HG03108 (cell line): ENCODE measurements around the gene COL23A1.

ENCODE experiments used
- ATAC-seq: cut with Tn5 transposase; IDR thresholded peaks from one replicate; pipeline ENCODE4 v1.9.1; 2021; ENCODE audit warnings: moderate library complexity; ENCODE audit not compliant: unreplicated experiment

COL23A1 gene

DNA sequence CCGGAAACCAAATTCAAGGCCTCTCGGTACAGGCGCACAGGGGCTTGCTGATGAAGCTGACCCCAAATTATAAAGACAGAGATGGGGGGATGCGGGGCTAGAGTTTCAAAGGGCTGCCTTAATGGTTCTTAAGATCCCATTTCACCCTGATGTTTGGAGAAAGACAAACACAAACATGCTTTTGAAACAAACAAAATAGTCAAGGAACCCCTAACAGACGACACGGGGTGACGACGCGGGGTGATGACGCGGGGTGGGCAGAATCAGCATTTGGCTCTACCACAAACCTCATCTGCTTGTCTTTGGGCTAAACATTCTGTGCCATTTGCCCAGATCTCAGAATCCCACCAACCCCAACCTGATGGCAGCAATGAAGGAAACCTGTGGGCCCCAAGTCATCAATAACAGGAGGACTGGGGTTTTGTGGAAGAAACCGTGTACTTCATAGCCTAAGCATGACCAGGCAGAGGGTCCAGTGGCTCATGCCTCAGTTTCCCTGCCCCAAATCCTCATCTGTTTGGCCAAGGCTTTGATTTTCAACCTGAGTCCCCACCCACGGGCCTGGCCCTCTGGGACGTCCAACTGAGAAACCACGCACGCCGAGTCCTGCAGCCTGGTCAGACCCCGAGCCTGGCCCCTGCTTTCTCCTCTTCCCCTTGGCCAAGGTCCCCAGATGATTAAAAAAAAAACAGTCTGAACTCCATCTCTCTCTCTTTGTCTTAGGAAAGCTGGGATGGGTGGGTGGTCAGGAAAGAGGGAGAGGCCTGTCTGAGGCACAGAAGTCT is 148.5 kb downstream of the COL23A1 start:
- no peak for ATAC-seq

DNA sequence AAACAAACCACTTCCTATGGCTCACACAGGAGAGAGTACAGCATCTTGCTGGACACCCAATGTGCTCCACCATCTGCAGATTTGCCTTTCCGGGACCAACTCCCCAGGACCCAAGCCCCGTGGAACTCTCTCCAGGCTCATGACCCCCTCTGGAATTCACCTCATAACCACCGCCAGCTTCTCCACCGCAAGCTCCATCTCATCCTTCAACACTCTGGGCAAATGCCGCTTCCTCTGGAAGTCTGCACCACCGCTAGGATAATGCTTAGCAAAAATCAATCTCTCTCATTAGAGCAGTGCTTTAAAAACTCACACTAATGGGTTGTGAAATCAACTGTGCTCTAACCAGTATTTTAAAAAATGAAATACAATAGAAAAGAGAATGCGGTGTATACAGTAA is 150.0 kb downstream of the COL23A1 start:
- ATAC-seq = no peak

GRCh38 chr5:178439493-178440180 is 150.6 kb downstream of the COL23A1 start:
- ATAC-seq = no peak

GRCh38 chr5:178438796-178439195 is 151.4 kb downstream of the COL23A1 start:
- no peak for ATAC-seq

GRCh38 chr5:178437386-178438075 is 152.7 kb downstream of the COL23A1 start:
- no peak for ATAC-seq

DNA sequence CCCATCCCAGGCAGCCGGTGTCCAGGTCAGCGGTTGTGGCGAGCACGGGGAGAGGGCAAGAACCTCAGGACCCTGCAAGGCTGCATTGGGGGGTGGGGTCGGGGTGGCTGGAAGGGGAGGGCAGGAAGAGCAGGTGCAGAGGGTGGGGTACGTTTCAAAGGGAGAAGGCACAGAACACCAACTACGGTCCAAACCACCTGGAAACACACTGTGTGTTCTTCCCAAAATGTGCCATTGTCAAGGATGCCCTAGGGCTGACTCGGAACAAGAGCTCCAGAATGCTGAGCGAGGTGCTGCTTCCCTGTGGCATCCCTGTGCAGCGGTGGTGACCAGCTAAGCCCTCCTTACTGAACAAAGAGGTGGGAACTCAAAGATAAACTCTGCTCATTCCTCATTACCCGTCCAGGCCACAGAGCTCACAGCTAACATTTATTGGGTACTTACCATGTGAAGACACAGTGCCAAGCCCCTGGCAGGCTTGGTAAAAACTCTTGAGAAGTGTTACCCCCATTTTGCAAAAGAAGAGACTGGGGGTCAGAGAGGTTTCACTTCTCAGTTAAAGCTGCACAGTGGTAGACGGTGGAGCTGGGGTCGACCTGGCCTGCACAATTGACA is 153.8 kb downstream of the COL23A1 start:
- ATAC-seq = no peak

GRCh38 chr5:178435321-178436238 is 154.6 kb downstream of the COL23A1 start:
- no peak for ATAC-seq

GRCh38 chr5:178434851-178435250 is 155.3 kb downstream of the COL23A1 start:
- no peak for ATAC-seq

- no peak for ATAC-seq
Measured at GRCh38 chr5:178434016-178434761, 156.0 kb downstream of the COL23A1 start.

DNA sequence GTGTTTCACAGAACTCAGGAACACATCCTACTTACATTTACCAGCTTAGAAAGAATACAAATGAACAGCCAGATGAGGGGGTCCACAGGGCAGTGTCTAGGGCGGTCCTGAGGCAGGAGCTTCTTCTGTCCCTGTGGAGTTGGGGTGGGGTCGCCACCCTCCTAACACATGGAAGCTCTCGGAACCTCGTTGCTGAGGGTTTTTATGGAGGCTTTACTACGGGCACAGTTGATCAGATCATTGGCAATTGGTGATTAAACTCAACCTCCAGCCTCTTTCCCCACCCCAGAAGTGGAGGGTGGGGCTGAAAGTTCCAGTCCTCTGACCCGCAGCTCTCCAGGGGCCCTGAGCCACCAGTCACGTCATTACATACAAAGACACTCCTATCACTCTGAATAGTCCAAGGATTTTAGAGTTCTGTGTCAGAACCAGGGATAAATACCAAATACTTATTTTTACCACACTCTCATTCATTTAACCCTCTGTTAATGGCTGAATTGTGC is 156.9 kb downstream of the COL23A1 start:
- no peak for ATAC-seq

GRCh38 chr5:178432421-178433272 is 157.5 kb downstream of the COL23A1 start:
- no peak for ATAC-seq

DNA sequence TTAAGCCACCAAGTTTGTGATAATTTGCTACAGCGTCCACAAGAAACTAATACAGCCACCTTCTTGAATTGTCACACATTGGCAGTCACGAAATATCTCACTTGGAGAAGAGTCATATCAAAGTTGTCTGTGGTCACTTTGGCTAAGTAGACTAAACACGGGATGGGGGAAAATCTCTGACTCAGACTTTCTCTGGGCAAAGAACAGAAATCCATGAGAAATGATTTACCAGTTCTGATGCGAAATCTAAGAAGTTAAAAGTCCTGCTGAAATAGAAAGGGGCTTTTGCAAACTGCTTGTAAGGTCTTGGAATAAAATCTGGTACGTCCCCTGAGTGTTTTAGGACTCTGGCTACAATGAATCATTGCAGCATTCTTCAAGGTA is 158.4 kb downstream of the COL23A1 start:
- ATAC-seq = no peak

DNA sequence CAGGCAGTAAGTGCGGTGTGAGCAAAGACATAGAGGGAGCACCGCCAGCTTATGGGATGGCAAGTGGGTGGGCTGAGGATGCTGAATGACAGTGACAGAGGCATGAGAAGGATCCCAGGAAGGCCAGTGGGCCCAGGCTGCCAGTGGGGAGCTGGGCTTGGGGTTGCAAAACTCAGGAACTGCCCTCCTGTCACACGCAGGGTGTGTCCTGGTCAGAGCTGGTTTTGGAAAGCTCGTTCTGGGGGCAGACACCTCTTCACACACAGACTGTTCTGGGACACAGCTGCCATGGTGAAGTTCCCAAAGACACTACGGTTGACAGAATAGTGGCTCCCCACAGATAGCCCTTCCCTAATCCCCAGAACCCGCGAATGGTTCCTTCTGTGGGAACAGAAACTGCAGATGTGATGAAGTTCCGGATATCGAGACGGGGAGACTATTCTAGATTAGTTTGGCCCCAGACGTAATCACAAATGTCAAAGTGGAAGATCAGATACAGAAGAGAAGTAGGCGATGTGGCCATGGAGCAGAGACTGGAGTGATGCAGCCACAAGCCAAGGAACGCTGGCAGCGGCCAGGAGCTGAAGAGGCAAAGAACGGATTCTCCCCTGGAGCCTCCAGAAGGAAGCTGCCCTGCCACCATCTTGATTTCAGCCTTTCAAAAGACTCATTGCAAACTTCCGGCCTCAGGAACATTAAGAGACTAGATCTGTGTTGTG is 159.0 kb downstream of the COL23A1 start:
- ATAC-seq = no peak

DNA sequence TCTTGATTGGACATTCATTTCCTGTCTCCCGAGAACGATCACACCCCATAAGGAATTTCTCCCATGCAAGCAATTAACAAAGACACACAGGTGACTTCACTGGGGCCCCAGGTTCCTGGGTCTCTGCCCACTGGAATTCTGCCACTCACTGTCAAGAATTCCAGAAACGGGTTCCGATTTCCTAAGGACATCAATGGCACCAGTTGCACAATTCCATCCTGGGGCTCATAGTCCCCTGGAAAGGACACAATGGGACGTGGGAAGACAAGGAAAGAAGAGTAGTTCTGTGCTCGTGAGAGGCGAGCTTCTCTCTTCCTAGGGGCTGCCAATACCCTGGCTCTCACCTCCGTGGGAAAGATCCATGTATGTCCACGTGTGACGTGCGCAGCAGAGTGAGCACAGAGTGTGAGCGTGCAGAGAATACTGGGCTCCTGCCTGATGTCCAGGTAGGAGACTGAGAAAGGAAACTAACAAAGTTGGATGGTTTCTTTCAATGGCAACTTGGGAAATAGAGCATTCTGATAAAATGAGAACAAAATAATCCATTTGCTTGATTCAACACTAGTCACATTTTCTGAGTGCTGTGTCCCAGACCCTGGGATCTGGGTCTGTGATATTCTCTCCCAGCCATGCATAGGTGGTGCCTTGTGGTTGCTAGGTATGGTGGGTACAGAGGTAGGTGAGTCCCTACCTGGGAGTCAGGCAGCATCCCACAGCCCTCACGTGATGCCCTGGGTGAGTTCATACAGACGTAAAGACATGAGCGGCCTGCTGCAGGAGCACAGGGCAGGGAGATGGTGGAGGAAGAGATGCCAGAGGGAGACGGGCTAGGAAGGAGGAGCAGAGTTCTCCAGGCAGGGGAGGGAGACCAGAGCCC is 159.8 kb downstream of the COL23A1 start:
- ATAC-seq = no peak

- ATAC-seq = no peak
Measured at GRCh38 chr5:178429491-178430185, 160.6 kb downstream of the COL23A1 start.

DNA sequence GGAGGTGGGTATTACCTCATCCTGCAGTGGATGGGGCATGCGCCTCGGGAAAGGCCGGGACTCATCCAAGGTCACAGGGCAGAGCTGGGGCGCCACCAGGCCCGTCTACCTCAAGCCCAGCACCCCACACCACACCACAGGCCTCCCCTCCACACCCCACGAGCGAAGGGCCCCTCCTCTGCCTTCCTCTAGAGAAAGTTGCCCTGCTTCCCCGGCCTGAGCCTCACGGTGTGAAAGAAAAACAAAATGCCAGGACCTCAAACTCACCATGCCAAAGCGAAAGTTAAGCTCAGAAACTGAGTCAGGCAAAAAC is 161.1 kb downstream of the COL23A1 start:
- no peak for ATAC-seq
